GM12878 (cell line): ENCODE measurements around the gene KLHL5. TPM values are rescaled to one million over a fixed set of nuclear protein-coding genes. Genes with fewer than 3 reads are reported as not detected.

ENCODE experiments used
- ATAC-seq: fragments of 200-7000 bp; cut with Tn5 transposase; 3 replicates; pipeline ENCODE4 v1.9.1; 2020; ENCODE audit warnings: mild to moderate bottlenecking, moderate library complexity
- BruUV-seq: library from RNA; stranded (reverse); fragments of 400-500 nt; replicated peaks from 2 replicates; lab custom pipeline; 2021; lab: Mats Ljungman, UMichigan
- CTCF ChIA-PET: fragments of 300-600 bp; sonication (Branson Sonifier 250); formaldehyde crosslinking; extraction: SDS; loops from one replicate; lab custom pipeline; 2021; ENCODE audit warnings: inconsistent platforms; lab: Yijun Ruan, JAX
- POLR2A ChIA-PET: fragments of 350-600 bp; formaldehyde crosslinking; extraction: SDS; loops from one replicate; lab custom pipeline; 2021; ENCODE audit warnings: inconsistent platforms; lab: Charles Lee
- RAD21 ChIA-PET: fragments of 300-600 bp; sonication (Branson Sonifier 250); formaldehyde crosslinking; loops from one replicate; lab custom pipeline; 2023; ENCODE audit warnings: antibody characterized with exemption; ENCODE audit not compliant: unreplicated experiment; lab: Charles Lee
- SMC1A ChIA-PET: fragments of 300-600 bp; sonication (Branson Sonifier 250); formaldehyde crosslinking; loops from one replicate; lab custom pipeline; 2023; ENCODE audit not compliant: unreplicated experiment, uncharacterized antibody; lab: Charles Lee
- DNase-seq: peaks from one replicate; pipeline ENCODE4 v3.0.0-alpha.2; 2011; ENCODE audit warnings: low read depth, low spot score
- FAIRE-seq: peaks from 3 replicates; lab custom pipeline; 2011; peaks lifted over from hg19 to GRCh38; lab: Jason Lieb, UNC
- H2AFZ ChIP-seq: 2 replicates; pipeline ENCODE4 v1.6.0; 2011; ENCODE audit warnings: low read depth, low read length, control low read depth; ENCODE audit not compliant: control insufficient read depth
- H3K27ac ChIP-seq: 2 replicates; pipeline ENCODE4 v1.5.1; 2011; ENCODE audit warnings: control low read depth; ENCODE audit not compliant: control insufficient read depth, insufficient read depth
- H3K27me3 ChIP-seq, 2 experiments: replicated peaks in 1 of 2; 2 replicates each; pipeline versions ENCODE4 v1.6.0 to v1.6.1; 2011; ENCODE audit warnings: low read length in 1 of 2; ENCODE audit not compliant: control insufficient read depth in 2 of 2, insufficient read depth in 2 of 2
- H3K36me3 ChIP-seq, 2 experiments: 2 replicates each; pipeline ENCODE4 v1.5.1; 2011; ENCODE audit warnings: low read length in 1 of 2; ENCODE audit not compliant: control insufficient read depth in 2 of 2, insufficient read depth in 2 of 2
- H3K4me1 ChIP-seq: 2 replicates; pipeline ENCODE4 v1.6.1; 2011; ENCODE audit warnings: mild to moderate bottlenecking, low read length, moderate library complexity, mixed read lengths; ENCODE audit not compliant: control insufficient read depth, insufficient read depth
- H3K4me2 ChIP-seq: 2 replicates; pipeline ENCODE4 v1.6.0; 2011; ENCODE audit warnings: control low read depth; ENCODE audit not compliant: control insufficient read depth, insufficient read depth
- H3K4me3 ChIP-seq: fragments of 200-600 bp; sonication (generic); 2 replicates; pipeline ENCODE4 v1.5.1; 2016
- H3K79me2 ChIP-seq: 2 replicates; pipeline ENCODE4 v1.6.0; 2011; ENCODE audit warnings: low read length; ENCODE audit not compliant: control insufficient read depth, insufficient read depth
- H3K9ac ChIP-seq: 2 replicates; pipeline ENCODE4 v1.8.0; 2011; ENCODE audit warnings: low read length, control low read depth, mixed read lengths; ENCODE audit not compliant: control insufficient read depth, insufficient read depth
- H3K9me3 ChIP-seq: replicated peaks from 3 replicates; pipeline ENCODE4 v1.5.1; 2011; ENCODE audit warnings: mild to moderate bottlenecking, low read length; ENCODE audit not compliant: control insufficient read depth, insufficient read depth
- H4K20me1 ChIP-seq: 2 replicates; pipeline ENCODE4 v1.6.0; 2011; ENCODE audit not compliant: control insufficient read depth, insufficient read depth
- E2F4 ChIP-seq: IDR thresholded peaks from 2 replicates; pipeline ENCODE4 v1.6.1; 2012; ENCODE audit warnings: low read depth, low read length, improper control_type of control experiment
- EP300 ChIP-seq, 2 experiments: fragments of 150-350 bp in 1 of 2; IDR thresholded peaks; 2 replicates each; pipeline ENCODE4 v1.6.1; 2011 to 2012; ENCODE audit warnings: low read depth in 2 of 2, low read length in 2 of 2, borderline replicate concordance in 1 of 2, improper control_type of control experiment in 1 of 2, inconsistent platforms in 1 of 2; ENCODE audit not compliant: control insufficient read depth in 1 of 2
- MYB ChIP-seq: fragments of 150-350 bp; IDR thresholded peaks from 2 replicates; pipeline ENCODE4 v1.6.1; 2014; ENCODE audit warnings: mild to moderate bottlenecking, low read depth, low read length, borderline replicate concordance
- NR2C2 ChIP-seq: IDR thresholded peaks from 2 replicates; pipeline ENCODE4 v1.6.1; 2011; ENCODE audit warnings: borderline replicate concordance, low read depth; ENCODE audit not compliant: control insufficient read depth, insufficient read length
- POLR2AphosphoS5 ChIP-seq: IDR thresholded peaks from 2 replicates; pipeline ENCODE4 v1.6.1; 2011; ENCODE audit warnings: mild to moderate bottlenecking, low read length, inconsistent platforms
- WGBS: methylation state at CpG from one replicate; pipeline ENCODE4 v1.1.6; 2016; ENCODE audit warnings: low lambda C conversion rate; ENCODE audit not compliant: insufficient replicate concordance, insufficient coverage; ENCODE audit errors: missing lambda C conversion rate; 5-methylcytosine and 5-hydroxymethylcytosine counted together
- in situ Hi-C: fragments of 300-500 bp; cut with MboI; formaldehyde crosslinking; loops from 9 replicates; pipeline ENCODE4 v1.14.3; 2018; ENCODE audit warnings: mixed read lengths
- intact Hi-C: fragments of 100-400 bp; cut with micrococcal nuclease; formaldehyde crosslinking; loops from one replicate; pipeline ENCODE4 v1.14.2; 2022; ENCODE audit not compliant: unreplicated experiment
- polyA plus RNA-seq, 11 experiments: library from polyadenylated mRNA; depleted of rRNA in 4 of 11; unstranded in 6 of 11; stranded (reverse) in 5 of 11; fragments of >200 nt; fragmentation: Nextera tagmentation in 4 of 11; fragmentation: Illumina TruSeq in 1 of 11; extraction: Ambion mirVana in 4 of 11; extraction: Trizol in 1 of 11; gene quantifications; 1 replicate in 1 of 11; 2 replicates in 10 of 11; pipeline versions ENCODE4 v1.2.1 to v1.2.3, GENCODE V29; 2011 to 2016; ENCODE audit warnings: inconsistent platforms in 2 of 11, missing spikeins in 2 of 11, low read depth in 1 of 11
- total RNA-seq, 4 experiments: library from RNA; depleted of rRNA in 3 of 4; stranded (reverse); fragments of >200 nt in 3 of 4; fragmentation: Illumina TruSeq in 1 of 4; extraction: Trizol in 1 of 4; gene quantifications; 2 replicates each; pipeline versions ENCODE4 v1.2.1 to v1.2.3, GENCODE V29; 2013 to 2021

The KLHL5 gene
- total and polyA plus RNA-seq, 10 of the 15 experiments (the other 5 are each of a cell fraction or from before 2014, with no cell fraction given): 4.7 to 27.3 (median 12.6) TPM

- ChIA-PET CTCF (interaction anchor here (0.7 to 2.8 kb wide), 2 partner anchors 199 to 307 kb away, joined by 3 to 10 read pairs; no protein-coding TSS in a partner anchor), RAD21 (interaction anchor here (2.8 kb wide), 1 partner anchor 200 kb away, joined by 23 read pairs; no protein-coding TSS in a partner anchor), POLR2A (no interaction called here)
- 98% methylated on average over 7 of the region's 7 CpGs for WGBS
- Histone ChIP-seq H3K27ac (no peak overlapping the region), H3K9ac (no peak overlapping the region), H3K36me3 (no peaks in the 10 kb centered on the region; a peak in 2 of 4 replicates)
- no TSS peak for BruUV-seq
- TF ChIP-seq MYB (no peak), NR2C2 (no peak), POLR2AphosphoS5 (no peak), E2F4 (no peak), EP300 (IDR thresholded peaks at IDR 0.05; ENCODE audit: borderline replicate concordance in 1 of 2, control insufficient read depth in 1 of 2, low read depth in 2 of 2, low read length in 2 of 2) (no peak)
- TF ChIP-seq, all 136 proteins: peak for 0
- ATAC-seq: no peak
- Histone ChIP-seq H4K20me1 (no peaks in the 10 kb centered on the region), H3K4me2 (no peak overlapping the region), H3K27me3 (no peaks in the 10 kb centered on the region), H3K4me3 (no peak overlapping the region), H3K79me2 (no peaks in the 10 kb centered on the region), H3K9me3 (no peaks in the 10 kb centered on the region), H3K4me1 (no peaks in the 10 kb centered on the region), H2AFZ (no peak overlapping the region)
- no peak for DNase-seq
- FAIRE-seq: no peak
- in situ Hi-C loops (no loop called here), intact Hi-C loops (no loop called here)
- SMC1A ChIA-PET: interaction anchor here (0.8 kb wide), 1 partner anchor 200 kb away, joined by 3 read pairs; no protein-coding TSS in a partner anchor
Measured at GRCh38 chr4:39102297-39102696, 40.3 kb downstream of the KLHL5 start.
